ENCODE results near the gene TMSB4X. TPM values are rescaled to one million over a fixed set of nuclear protein-coding genes. Genes with fewer than 3 reads are reported as not detected.
"Not testable (repeated sequence)": the region's sequence is repeated elsewhere in the genome, so short reads cannot be mapped to it uniquely, and the experiment has no call there.

The TMSB4X gene
- total RNA-seq, 1 donor from 2014 or later: 2,616 TPM

- peak; percentile 70 for DNase-seq (ENCODE audit: low read depth)
These were observed 18.8 kb upstream of the TMSB4X start for GRCh38 chrX:12955882-12956703.

- peak; percentile 81 for DNase-seq (ENCODE audit: low read depth)
These were observed 18.0 kb upstream of the TMSB4X start for GRCh38 chrX:12956704-12957534.

- no peak for DNase-seq (ENCODE audit: low read depth)
These were observed 16.9 kb upstream of the TMSB4X start for GRCh38 chrX:12958059-12958458.

DNA sequence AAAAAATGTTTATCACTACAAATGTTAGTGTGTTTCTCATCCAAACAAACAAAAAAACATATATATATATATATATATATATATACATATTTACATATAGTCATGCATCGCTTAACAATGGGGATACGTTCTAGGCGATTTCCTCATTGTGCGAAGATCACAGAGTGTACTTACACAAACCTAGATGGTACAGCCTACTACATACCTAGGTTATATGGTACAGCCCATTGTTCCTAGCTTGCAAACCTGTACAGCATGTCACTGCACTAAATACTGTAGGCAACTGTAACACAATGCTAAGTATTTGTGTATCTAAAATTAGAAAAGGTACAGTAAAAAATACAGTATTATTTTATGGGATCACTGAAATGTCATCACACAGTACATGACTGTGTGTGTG is 16.4 kb upstream of the TMSB4X start:
- DNase-seq (ENCODE audit: low read depth): no peak

DNA sequence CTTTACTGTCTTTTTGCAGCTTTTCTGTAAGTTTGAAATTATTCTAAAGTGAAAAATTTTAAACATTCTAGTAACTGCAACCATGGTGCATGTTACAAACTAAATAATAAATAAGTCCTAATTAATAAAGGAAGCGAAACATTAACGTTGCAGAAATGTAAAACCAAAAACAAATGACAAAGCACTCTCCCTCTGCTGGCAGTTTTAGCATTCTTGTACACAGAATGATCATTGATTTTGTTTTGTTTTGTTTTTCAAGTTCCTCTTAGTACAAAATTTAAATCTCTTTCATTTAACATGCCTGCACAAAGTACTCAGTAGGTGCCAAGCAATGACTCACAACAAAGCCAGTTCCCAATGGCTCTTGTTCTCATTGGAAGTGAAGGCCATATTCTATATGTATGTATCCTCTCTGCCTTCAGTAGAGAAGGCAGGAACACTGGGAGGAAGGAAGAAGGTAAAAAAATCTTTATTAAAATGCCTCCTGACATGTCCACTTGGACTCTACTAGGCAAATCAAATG is 13.7 kb upstream of the TMSB4X start:
- DNase-seq (ENCODE audit: low read depth): no peak

DNA sequence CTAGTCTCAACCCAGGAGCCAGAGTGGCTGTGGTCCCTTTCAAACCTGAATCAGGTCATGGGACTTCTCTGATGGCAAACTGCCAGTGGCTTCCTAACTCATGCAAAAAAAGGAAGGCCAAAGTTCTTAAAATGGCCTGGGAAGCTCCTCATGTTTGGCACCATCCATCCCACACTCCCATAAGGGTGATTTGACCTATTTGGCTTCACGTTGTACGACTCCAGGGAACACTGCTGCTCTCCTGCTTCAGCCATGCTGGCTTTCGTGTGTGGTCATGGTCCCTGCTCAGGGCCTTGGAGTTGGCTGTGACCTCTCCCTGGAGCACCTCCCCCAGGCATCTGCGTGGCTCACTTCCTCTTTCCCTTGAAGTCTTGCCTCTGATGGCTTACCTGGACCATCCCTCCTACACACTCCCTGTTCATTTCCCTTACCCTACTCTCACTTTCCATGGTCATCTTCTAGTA is 12.8 kb upstream of the TMSB4X start:
- DNase-seq (ENCODE audit: low read depth): no peak

DNA sequence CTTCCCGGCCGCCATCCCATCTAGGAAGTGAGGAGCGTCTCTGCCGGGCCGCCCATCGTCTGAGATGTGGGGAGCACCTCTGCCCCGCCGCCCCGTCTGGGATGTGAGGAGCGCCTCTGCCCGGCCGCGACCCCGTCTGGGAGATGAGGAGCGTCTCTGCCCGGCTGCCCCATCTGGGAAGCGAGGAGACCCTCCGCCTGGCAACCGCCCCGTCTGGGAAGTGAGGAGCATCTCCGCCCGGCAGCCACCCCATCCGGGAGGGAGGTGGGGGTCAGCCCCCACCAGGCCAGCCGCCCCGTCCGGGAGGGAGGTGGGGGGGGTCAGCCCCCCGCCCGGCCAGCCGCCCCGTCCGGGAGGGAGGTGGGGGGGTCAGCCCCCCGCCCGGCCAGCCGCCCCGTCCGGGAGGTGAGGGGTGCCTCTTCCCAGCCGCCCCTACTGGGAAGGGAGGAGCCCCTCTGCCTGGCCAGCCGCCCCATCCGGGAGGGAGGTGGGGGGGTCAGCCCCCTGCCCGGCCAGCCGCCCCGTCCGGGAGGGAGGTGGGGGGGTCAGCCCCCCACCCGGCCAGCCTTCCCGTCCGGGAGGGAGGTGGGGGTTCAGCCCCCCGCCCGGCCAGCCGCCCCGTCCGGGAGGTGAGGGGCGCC is 11.6 kb upstream of the TMSB4X start:
- not testable (repeated sequence) for DNase-seq (ENCODE audit: low read depth)

GRCh38 chrX:12965131-12965940 is 9.6 kb upstream of the TMSB4X start:
- DNase-seq (ENCODE audit: low read depth): no peak

- no peak for DNase-seq (ENCODE audit: low read depth)
These were observed 8.8 kb upstream of the TMSB4X start for GRCh38 chrX:12966151-12966550.

GRCh38 chrX:12967711-12968465 is 7.0 kb upstream of the TMSB4X start:
- DNase-seq (ENCODE audit: low read depth): no peak

DNA sequence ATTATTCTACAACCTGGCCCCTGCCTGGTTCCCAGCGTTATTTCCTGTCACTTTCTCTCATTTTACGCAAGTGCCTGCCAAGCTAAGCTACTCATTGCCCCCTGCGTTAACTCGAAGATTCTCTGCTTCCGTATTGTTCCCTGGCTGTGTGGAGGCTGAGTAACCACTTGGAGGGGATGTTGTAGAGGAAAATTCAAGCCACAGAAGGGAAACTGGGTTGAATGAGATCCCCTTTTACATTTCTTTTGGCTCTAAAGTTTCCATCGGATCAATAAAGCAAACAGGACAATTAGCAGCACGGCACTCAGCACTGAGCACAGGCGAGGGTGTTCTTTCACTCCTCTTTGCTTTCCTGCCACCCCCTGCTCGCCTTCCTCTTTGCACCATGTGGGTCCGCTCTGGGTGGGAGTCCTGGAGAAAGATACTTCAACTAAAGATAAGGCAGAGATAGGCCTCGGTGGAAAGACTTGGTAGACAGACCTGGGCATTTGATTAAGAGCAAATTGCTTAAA is 4.2 kb upstream of the TMSB4X start:
- DNase-seq (ENCODE audit: low read depth): peak; percentile 49

GRCh38 chrX:12971282-12972003 is 3.5 kb upstream of the TMSB4X start:
- no peak for DNase-seq (ENCODE audit: low read depth)

GRCh38 chrX:12972243-12972642 is 2.7 kb upstream of the TMSB4X start:
- no peak for DNase-seq (ENCODE audit: low read depth)

DNA sequence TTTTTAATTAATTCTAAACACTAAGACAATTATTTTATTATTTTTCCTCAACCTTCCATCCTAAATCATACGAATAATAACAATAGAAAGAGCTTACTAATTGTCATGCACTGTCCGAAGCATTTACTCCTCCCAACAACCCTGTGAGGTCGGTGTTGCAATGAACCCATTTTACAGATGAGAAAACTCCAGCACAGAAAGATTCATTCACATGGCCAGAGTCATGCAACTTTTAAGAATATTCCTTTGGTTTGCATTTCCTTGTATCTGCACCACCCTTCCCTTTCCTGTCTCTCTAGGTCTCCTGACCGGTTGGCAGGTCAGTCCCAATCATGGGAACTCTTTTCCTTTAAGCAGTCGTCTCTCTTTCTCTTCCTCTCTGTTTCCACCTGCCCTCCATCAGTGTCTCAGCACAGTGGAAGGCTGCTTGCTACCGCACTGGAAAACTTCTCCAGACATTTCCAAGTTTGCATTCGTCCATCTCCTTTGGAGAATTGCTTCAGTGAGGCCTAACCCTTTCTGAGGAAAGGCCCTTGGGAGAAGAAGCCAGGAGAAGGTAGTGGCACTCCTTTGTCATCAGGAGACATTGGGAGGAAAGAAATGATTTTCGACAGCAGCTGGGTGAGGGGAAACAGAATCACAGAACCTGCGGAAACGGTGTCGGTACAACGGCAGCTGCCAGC is 1.9 kb upstream of the TMSB4X start:
- DNase-seq (ENCODE audit: low read depth): no peak

DNA sequence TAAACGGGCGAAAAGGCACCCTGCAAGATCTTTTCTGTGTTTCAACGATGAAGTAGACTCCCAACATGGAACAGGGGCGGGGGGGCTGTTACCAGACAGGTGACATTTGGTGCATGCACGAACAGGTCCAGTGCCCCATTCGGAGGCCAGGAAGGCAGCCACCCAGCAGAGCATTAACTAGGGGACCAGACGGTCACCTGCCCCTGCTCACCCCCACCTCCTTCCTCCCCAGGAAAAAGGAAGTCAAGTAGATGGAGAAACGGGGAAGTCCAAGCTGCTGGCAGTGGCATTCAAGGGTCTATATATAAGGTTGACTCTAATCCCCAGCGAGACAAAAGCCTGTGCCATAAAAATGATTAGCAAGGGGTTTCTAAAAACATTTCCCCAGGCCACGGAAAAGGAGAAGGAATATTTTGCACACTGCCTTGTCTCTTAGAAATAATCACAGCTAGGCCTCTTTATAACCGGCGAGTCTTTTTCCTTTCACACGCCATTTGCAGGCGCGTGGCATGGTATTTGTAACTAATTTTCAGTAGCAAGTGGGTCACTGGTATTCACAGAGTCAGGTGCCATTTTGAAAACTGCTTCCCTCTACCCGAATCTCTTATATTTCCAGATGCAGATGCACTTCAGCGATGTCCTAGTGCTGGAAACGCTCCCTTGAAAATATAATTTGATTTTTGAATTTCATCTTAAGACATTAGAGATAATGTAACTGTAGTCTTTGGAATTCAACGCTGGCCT is 1.2 kb upstream of the TMSB4X start:
- no peak for DNase-seq (ENCODE audit: low read depth)

- DNase-seq (ENCODE audit: low read depth): no peak
These were observed 560 bp upstream of the TMSB4X start for GRCh38 chrX:12974305-12974795.

DNA sequence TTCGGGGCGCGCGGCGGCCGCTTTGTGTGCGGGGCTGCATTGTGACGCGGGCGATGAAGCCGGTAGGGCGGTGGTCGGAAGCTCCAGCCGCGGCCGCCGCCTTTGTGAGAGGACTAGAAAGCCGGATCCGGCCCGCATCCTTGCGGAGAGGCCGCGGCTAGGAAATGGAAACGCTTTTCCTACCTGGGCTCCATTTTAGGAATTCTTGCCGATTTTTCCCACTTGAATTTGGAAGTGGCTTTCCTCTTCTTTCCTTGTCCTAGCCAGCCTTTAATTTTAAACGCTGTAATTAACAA is 708 bp downstream of the TMSB4X start:
- no peak for DNase-seq (ENCODE audit: low read depth)

- no peak for DNase-seq (ENCODE audit: low read depth)
These were observed 1.2 kb downstream of the TMSB4X start for GRCh38 chrX:12975991-12976558.

Measured in renal cortical epithelial cell (primary cell).